Ovary (tissue), 3 donors: ENCODE data around the gene MS4A4E.

Source experiments
- POLR2A ChIP-seq: fragments of 450-650 bp; IDR thresholded peaks from one replicate; pipeline ENCODE4 v1.6.1; 2017; ENCODE audit warnings: antibody characterized with exemption, mild to moderate bottlenecking, moderate library complexity
- TF ChIP-seq, protein P1 (sequence below), 3 donors: fragments of 450-650 bp in 2 of 3; fragments of 200-600 bp in 1 of 3; IDR thresholded peaks; one replicate each; pipeline versions ENCODE4 v1.5.1 to v1.8.0; 2016 to 2022; ENCODE audit warnings: antibody characterized with exemption in 3 of 3, mild to moderate bottlenecking in 1 of 3
- donor health status: DM: no; HTN: no; CAD: no.

GRCh38 chr11:60170566-60170965 lies 72.4 kb downstream of the MS4A4E start:
- TF ChIP-seq, protein P1, sequence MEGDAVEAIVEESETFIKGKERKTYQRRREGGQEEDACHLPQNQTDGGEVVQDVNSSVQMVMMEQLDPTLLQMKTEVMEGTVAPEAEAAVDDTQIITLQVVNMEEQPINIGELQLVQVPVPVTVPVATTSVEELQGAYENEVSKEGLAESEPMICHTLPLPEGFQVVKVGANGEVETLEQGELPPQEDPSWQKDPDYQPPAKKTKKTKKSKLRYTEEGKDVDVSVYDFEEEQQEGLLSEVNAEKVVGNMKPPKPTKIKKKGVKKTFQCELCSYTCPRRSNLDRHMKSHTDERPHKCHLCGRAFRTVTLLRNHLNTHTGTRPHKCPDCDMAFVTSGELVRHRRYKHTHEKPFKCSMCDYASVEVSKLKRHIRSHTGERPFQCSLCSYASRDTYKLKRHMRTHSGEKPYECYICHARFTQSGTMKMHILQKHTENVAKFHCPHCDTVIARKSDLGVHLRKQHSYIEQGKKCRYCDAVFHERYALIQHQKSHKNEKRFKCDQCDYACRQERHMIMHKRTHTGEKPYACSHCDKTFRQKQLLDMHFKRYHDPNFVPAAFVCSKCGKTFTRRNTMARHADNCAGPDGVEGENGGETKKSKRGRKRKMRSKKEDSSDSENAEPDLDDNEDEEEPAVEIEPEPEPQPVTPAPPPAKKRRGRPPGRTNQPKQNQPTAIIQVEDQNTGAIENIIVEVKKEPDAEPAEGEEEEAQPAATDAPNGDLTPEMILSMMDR (IDR thresholded peaks at IDR 0.05) = no peak
- TF ChIP-seq POLR2A = no peak
